Endothelial cell of umbilical vein (primary cell): ENCODE measurements around the gene POLR1C. TPM values are rescaled to one million over a fixed set of nuclear protein-coding genes. Genes with fewer than 3 reads are reported as not detected.

Source experiments
- BruUV-seq: library from RNA; stranded (reverse); fragments of 400-500 nt; replicated peaks from 2 replicates; lab custom pipeline; 2021; lab: Mats Ljungman, UMichigan
- CTCF ChIA-PET: fragments of 300-600, 350-600 bp; sonication (Branson Sonifier 250); formaldehyde crosslinking; loops from one replicate; lab custom pipeline; 2021; ENCODE audit warnings: antibody characterized with exemption, inconsistent platforms; lab: Charles Lee
- POLR2A ChIA-PET: fragments of 300-600, 350-600 bp; sonication (Branson Sonifier 250); formaldehyde crosslinking; loops from one replicate; lab custom pipeline; 2021; ENCODE audit warnings: antibody characterized with exemption, inconsistent platforms; lab: Charles Lee
- DNase-seq: peaks from one replicate; pipeline ENCODE4 v3.0.0-alpha.2; 2011; ENCODE audit warnings: low read depth, low spot score
- FAIRE-seq: peaks from 2 replicates; lab custom pipeline; 2011; peaks lifted over from hg19 to GRCh38; lab: Jason Lieb, UNC
- H2AFZ ChIP-seq: 2 replicates; pipeline ENCODE4 v1.6.0; 2012; ENCODE audit warnings: low read depth, low read length, control low read depth, inconsistent platforms
- H3K27ac ChIP-seq: 2 replicates; pipeline ENCODE4 v1.5.1; 2011; ENCODE audit warnings: low read depth, mild to moderate bottlenecking, control low read depth, low read length, moderate library complexity; ENCODE audit not compliant: insufficient read depth
- H3K27me3 ChIP-seq, 2 experiments: 2 replicates each; pipeline versions ENCODE4 v1.6.0 to v1.6.1; 2011; ENCODE audit warnings: low read length in 2 of 2, mixed read lengths in 1 of 2; ENCODE audit not compliant: control insufficient read depth in 2 of 2, insufficient read depth in 2 of 2
- H3K36me3 ChIP-seq, 2 experiments: 2 replicates in 1 of 2; 3 replicates in 1 of 2; pipeline ENCODE4 v1.5.1; 2011; ENCODE audit warnings: low read length in 2 of 2, mild to moderate bottlenecking in 1 of 2, moderate library complexity in 1 of 2; ENCODE audit not compliant: control insufficient read depth in 2 of 2, insufficient read depth in 2 of 2; ENCODE audit errors: extremely low read depth in 1 of 2
- H3K4me1 ChIP-seq: 3 replicates; pipeline ENCODE4 v1.5.1; 2011; ENCODE audit warnings: mild to moderate bottlenecking, low read length; ENCODE audit not compliant: control insufficient read depth, insufficient read depth; ENCODE audit errors: extremely low read depth
- H3K4me2 ChIP-seq: 2 replicates; pipeline ENCODE4 v1.6.1; 2011; ENCODE audit warnings: low read length, control low read depth, mixed read lengths; ENCODE audit not compliant: insufficient read depth
- H3K4me3 ChIP-seq, 3 experiments: fragments of 200-600 bp in 1 of 3; sonication (generic), shearing (Covaris generic) in 1 of 3; replicated peaks in 1 of 3; 2 replicates each; pipeline ENCODE4 v1.5.1; 2011 to 2016; ENCODE audit warnings: control low read depth in 3 of 3, low read length in 3 of 3, mild to moderate bottlenecking in 2 of 3, inconsistent platforms in 1 of 3, low read depth in 1 of 3, moderate library complexity in 1 of 3; ENCODE audit not compliant: insufficient read depth in 1 of 3
- H3K79me2 ChIP-seq: 2 replicates; pipeline ENCODE4 v1.6.0; 2012; ENCODE audit warnings: low read length, inconsistent platforms; ENCODE audit not compliant: control insufficient read depth, insufficient read depth
- H3K9ac ChIP-seq: replicated peaks from 2 replicates; pipeline ENCODE3; 2011; ENCODE audit warnings: low read length, control low read depth; ENCODE audit not compliant: insufficient read depth; ENCODE audit errors: extremely low read depth
- H3K9me1 ChIP-seq: replicated peaks from 3 replicates; pipeline ENCODE4 v1.6.0; 2011; ENCODE audit warnings: mild to moderate bottlenecking, low read length; ENCODE audit not compliant: control insufficient read depth, insufficient read depth; ENCODE audit errors: extremely low read depth
- H3K9me3 ChIP-seq: replicated peaks from 2 replicates; pipeline ENCODE4 v1.5.1; 2012; ENCODE audit warnings: low read length, inconsistent platforms; ENCODE audit not compliant: control insufficient read depth, insufficient read depth
- H4K20me1 ChIP-seq: replicated peaks from 2 replicates; pipeline ENCODE3; 2011; ENCODE audit warnings: mild to moderate bottlenecking, low read length; ENCODE audit not compliant: control insufficient read depth, insufficient read depth; ENCODE audit errors: extremely low read depth
- EZH2 ChIP-seq: IDR thresholded peaks from 2 replicates; pipeline ENCODE4 v1.6.1; 2012; ENCODE audit warnings: borderline replicate concordance, low read depth, mild to moderate bottlenecking, moderate library complexity, low read length, inconsistent platforms; ENCODE audit not compliant: severe bottlenecking
- FOS ChIP-seq: IDR thresholded peaks from 2 replicates; pipeline ENCODE4 v1.6.1; 2011; ENCODE audit warnings: mild to moderate bottlenecking, low read length, moderate library complexity, borderline replicate concordance; ENCODE audit not compliant: insufficient read depth
- GATA2 ChIP-seq: IDR thresholded peaks from 2 replicates; pipeline ENCODE4 v1.7.0; 2011; ENCODE audit warnings: low read depth, mild to moderate bottlenecking, moderate library complexity, mixed read lengths, low read length; ENCODE audit not compliant: insufficient read length, insufficient read depth
- JUN ChIP-seq: IDR thresholded peaks from 2 replicates; pipeline ENCODE4 v1.6.1; 2011; ENCODE audit warnings: borderline replicate concordance, low read depth; ENCODE audit not compliant: insufficient read length, insufficient read depth
- MYC ChIP-seq: IDR thresholded peaks from one replicate; pipeline ENCODE4 v1.6.1; 2011; ENCODE audit warnings: mild to moderate bottlenecking, low read depth, low read length
- POLR2A ChIP-seq: IDR thresholded peaks from 2 replicates; pipeline ENCODE4 v1.6.1; 2012; ENCODE audit warnings: low read depth, mild to moderate bottlenecking, control low read depth, low read length
- POLR2AphosphoS5 ChIP-seq: IDR thresholded peaks from 2 replicates; pipeline ENCODE4 v1.6.1; 2012; ENCODE audit warnings: low read depth, mild to moderate bottlenecking, control low read depth, low read length, moderate library complexity; ENCODE audit not compliant: insufficient read depth
- dilution Hi-C: fragments of 300-500 bp; cut with MboI; formaldehyde crosslinking; loops from one replicate; pipeline ENCODE4 v1.15.0; 2019; ENCODE audit warnings: low sequenced_read_pairs; ENCODE audit not compliant: extremely low pct_ligation_motif_present
- intact Hi-C: fragments of 100-400 bp; cut with micrococcal nuclease; formaldehyde crosslinking; loops from one replicate; pipeline ENCODE4 v1.10.0; 2022
- polyA plus RNA-seq, 4 experiments: library from polyadenylated mRNA; depleted of rRNA in 3 of 4; stranded (reverse) in 3 of 4; unstranded in 1 of 4; fragments of >200 nt; gene quantifications; 2 replicates each; pipeline versions ENCODE4 v1.2.1 to v1.2.3, GENCODE V29; 2011 to 2012; ENCODE audit warnings: missing spikeins in 1 of 4
- total RNA-seq: library from RNA; stranded (reverse); gene quantifications from 2 replicates; pipeline ENCODE4 v1.2.3, GENCODE V29; 2021
- TF ChIP-seq, protein P1 (sequence below), 2 donors: IDR thresholded peaks; 1 replicate in 1 of 2; 2 replicates in 1 of 2; pipeline ENCODE4 v1.5.1; 2011; ENCODE audit warnings: low read length in 2 of 2, mild to moderate bottlenecking in 2 of 2, moderate library complexity in 2 of 2, control low read depth in 1 of 2, inconsistent platforms in 1 of 2, low read depth in 1 of 2; ENCODE audit not compliant: insufficient read depth in 1 of 2; ENCODE audit errors: extremely low read depth in 1 of 2
- TF ChIP-seq, protein P2 (sequence below): IDR thresholded peaks from 2 replicates; pipeline ENCODE4 v1.6.1; 2011; ENCODE audit not compliant: insufficient read depth, insufficient read length

Gene POLR1C
- total and polyA plus RNA-seq, 2 donors (not counting 3 experiments of a cell fraction or from before 2014, with no cell fraction given), result 39.8 to 46.0 TPM

DNA sequence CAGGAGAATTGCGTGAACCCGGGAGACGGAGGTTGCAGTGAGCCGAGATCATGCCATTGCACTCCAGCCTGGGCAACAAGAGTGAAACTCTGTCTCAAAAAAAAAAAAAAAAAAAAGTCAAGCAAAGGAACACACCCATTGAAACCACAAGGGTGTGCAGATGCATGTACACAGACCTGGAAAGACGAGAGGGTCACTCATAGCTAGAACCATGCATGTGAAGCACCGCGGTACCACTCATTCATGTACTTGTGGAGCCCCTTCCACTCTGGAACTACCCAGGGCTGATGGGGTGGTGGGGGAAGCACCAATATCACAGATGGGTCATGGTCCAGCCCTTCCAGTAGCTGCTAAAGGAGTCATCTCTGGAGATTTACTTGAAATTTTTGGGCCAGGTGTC lies 46.9 kb upstream of the POLR1C start:
- Histone ChIP-seq H3K9ac (no peak overlapping the region), H3K9me1 (no peaks in the 10 kb centered on the region), H3K79me2 (no peaks in the 10 kb centered on the region), H3K27me3 (peaks cover 8 to 9% of the 10 kb centered on the region in 2 experiments), H3K4me3 (no peak overlapping the region), H3K4me1 (no peaks in the 10 kb centered on the region), H3K36me3 (no peaks in the 10 kb centered on the region), H3K9me3 (no peaks in the 10 kb centered on the region), H3K4me2 (no peak overlapping the region), H4K20me1 (no peaks in the 10 kb centered on the region), H3K27ac (no peak overlapping the region), H2AFZ (no peak overlapping the region)
- TF ChIP-seq FOS (no peak), POLR2AphosphoS5 (no peak), JUN (no peak), POLR2A (no peak), EZH2 (no peak), GATA2 (no peak), MYC (no peak)
- TF ChIP-seq, protein P1, sequence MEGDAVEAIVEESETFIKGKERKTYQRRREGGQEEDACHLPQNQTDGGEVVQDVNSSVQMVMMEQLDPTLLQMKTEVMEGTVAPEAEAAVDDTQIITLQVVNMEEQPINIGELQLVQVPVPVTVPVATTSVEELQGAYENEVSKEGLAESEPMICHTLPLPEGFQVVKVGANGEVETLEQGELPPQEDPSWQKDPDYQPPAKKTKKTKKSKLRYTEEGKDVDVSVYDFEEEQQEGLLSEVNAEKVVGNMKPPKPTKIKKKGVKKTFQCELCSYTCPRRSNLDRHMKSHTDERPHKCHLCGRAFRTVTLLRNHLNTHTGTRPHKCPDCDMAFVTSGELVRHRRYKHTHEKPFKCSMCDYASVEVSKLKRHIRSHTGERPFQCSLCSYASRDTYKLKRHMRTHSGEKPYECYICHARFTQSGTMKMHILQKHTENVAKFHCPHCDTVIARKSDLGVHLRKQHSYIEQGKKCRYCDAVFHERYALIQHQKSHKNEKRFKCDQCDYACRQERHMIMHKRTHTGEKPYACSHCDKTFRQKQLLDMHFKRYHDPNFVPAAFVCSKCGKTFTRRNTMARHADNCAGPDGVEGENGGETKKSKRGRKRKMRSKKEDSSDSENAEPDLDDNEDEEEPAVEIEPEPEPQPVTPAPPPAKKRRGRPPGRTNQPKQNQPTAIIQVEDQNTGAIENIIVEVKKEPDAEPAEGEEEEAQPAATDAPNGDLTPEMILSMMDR (IDR thresholded peaks at IDR 0.05; ENCODE audit: extremely low read depth in 1 of 2, insufficient read depth in 1 of 2, low read depth in 1 of 2, low read length in 2 of 2), result no peak
- TF ChIP-seq, protein P2, sequence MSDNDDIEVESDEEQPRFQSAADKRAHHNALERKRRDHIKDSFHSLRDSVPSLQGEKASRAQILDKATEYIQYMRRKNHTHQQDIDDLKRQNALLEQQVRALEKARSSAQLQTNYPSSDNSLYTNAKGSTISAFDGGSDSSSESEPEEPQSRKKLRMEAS, result no peak
- no TSS peak for BruUV-seq
- intact Hi-C loops (no loop called here), dilution Hi-C loops (no loop called here)
- FAIRE-seq, result no peak
- POLR2A ChIA-PET, result no interaction called here
- no peak for DNase-seq
- CTCF ChIA-PET, result interaction anchor here (1.0 kb wide), 1 partner anchor 15 kb away, joined by 3 read pairs; the partner anchor contains the start of gene DLK2
